ENCODE measurements around the gene MYLK. TPM values are rescaled to one million over a fixed set of nuclear protein-coding genes. Genes with fewer than 3 reads are reported as not detected.
A peak's percentile ranks its signal among the peaks of the same experiment; 100 is the strongest.

The MYLK gene
- total and polyA plus RNA-seq, 7 donors, result 3.2 to 13.7 (median 5.8) TPM

DNA sequence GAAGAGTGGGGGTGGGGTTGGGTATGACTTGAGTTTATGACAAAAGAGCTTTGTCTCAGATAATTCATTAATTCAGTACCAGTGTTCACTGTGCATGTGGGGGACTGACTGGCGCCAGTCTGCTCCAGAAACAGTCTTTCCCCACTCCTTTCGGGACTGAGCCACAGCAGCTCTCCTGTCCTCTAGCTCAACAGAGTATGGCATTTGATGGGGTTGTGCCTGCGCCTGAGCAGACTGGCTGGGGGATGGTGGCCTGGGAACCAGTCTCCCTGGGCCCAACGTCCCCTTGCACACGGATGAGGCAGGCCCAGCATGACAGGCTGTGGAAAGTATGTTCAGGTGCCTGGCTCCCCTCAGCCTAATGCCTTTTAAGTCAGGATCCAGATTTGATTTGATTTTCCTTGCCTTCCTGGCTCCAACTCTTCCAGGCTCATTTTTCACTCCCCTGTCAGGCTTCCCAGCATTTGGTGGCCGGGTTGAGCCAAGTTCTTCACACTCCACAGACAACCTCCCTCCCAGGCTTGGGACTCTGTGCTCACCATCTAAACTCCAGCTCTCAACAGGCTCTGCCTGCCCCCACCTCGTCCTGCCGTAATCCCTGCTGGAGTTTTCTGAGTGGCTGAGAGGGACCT lies 105.0 kb downstream of the MYLK start:
- Histone ChIP-seq H3K9me3 (no peaks in the 10 kb centered on the region), H3K4me1 (no peaks in the 10 kb centered on the region), H3K4me3 (no peak overlapping the region), H3K36me3 (ENCODE audit: insufficient read depth in 1 of 2, low read depth in 1 of 2) (no peaks in the 10 kb centered on the region), H3K27ac (no peak overlapping the region), H3K27me3 (ENCODE audit: insufficient read depth in 3 of 3, low read length in 2 of 3) (no peaks in the 10 kb centered on the region)
- intact Hi-C loops (cut with DNase I), result no loop called here
- ATAC-seq (peak in 2 of 4 donors; percentile 55 to 70), DNase-seq (no peak)
- 27 to 38% (median 29%) methylated on average over 8 of the region's 8 CpGs for WGBS, 3 donors
- TF ChIP-seq, protein P1, sequence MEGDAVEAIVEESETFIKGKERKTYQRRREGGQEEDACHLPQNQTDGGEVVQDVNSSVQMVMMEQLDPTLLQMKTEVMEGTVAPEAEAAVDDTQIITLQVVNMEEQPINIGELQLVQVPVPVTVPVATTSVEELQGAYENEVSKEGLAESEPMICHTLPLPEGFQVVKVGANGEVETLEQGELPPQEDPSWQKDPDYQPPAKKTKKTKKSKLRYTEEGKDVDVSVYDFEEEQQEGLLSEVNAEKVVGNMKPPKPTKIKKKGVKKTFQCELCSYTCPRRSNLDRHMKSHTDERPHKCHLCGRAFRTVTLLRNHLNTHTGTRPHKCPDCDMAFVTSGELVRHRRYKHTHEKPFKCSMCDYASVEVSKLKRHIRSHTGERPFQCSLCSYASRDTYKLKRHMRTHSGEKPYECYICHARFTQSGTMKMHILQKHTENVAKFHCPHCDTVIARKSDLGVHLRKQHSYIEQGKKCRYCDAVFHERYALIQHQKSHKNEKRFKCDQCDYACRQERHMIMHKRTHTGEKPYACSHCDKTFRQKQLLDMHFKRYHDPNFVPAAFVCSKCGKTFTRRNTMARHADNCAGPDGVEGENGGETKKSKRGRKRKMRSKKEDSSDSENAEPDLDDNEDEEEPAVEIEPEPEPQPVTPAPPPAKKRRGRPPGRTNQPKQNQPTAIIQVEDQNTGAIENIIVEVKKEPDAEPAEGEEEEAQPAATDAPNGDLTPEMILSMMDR (IDR thresholded peaks at IDR 0.05), result no peak

DNA sequence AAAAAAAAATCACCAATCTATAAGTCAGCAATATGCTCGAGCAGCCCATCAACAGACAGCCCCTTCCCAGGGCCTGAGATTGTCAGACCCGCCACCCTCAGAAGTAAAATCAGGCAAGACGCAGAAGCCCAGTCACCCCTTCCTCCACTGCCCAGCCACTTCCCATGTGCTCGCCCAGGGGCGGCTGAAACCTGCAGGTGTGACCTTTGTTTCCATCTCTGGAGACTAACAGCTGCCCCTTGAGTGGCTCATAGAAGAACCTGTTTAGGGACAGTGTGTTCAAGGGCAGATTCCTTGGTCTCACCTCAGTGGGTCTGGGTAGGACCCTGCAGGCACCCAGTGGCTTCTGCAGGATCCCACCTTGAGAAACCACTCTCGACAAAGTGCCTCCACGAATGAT lies 105.6 kb downstream of the MYLK start:
- H3K27ac ChIP-seq, result no peak overlapping the region
- H3K4me1 ChIP-seq, result no peaks in the 10 kb centered on the region
- WGBS, 3 donors, result 78 to 85% (median 79%) methylated on average over 7 of the region's 7 CpGs
- TF ChIP-seq, protein P1 (IDR thresholded peaks at IDR 0.05), result no peak
- ATAC-seq (no peak), DNase-seq (no peak)
- no peaks in the 10 kb centered on the region for H3K27me3 ChIP-seq (ENCODE audit: insufficient read depth in 3 of 3, low read length in 2 of 3)
- H3K36me3 ChIP-seq (ENCODE audit: insufficient read depth in 1 of 2, low read depth in 1 of 2), result no peaks in the 10 kb centered on the region
- H3K4me3 ChIP-seq, result no peak overlapping the region
- intact Hi-C loops (cut with DNase I), result no loop called here
- no peaks in the 10 kb centered on the region for H3K9me3 ChIP-seq

DNA sequence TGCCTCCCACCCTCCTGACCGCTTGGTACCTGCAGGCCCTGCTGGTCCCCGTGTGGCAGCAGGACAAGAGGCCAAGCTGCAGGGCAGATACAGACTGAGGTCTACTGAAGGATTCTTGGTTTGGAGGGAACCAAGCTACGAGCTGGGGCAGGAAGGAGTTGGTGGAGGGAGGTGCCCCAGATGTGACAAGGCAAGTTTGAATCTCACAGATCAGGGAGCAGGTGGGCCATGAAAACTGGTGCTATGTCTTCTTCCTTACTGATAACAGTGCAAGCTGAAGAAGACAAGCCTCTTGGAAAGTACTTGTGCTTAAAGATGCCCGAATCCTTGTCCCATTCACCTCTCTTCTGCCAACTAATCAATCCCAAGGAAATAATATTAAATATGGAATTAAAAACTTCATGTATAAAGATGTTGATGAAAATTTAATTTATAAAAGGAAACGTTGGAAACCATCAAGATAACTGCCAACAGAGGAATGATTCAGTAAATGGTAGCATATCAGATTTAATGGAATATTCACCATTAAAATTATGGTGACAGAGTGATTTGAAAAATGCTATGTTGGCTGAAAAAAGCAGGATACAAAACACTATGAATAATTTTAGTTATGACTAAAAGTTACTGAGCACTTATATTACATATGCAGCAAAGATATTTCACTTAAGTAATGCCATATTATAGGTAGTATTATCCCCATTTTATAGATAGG lies 107.9 kb downstream of the MYLK start:
- intact Hi-C loops (cut with DNase I), result loop anchor here in 1 of 2 donors (1.0 kb wide), 1 partner anchor 25 kb away; no protein-coding TSS in a partner anchor
- H3K27ac ChIP-seq, result no peak overlapping the region
- no peaks in the 10 kb centered on the region for H3K27me3 ChIP-seq (ENCODE audit: insufficient read depth in 3 of 3, low read length in 2 of 3)
- ATAC-seq (no peak), DNase-seq (no peak)
- WGBS, 3 donors, result 76 to 84% (median 79%) methylated on average over 5 of the region's 5 CpGs
- no peaks in the 10 kb centered on the region for H3K9me3 ChIP-seq
- H3K36me3 ChIP-seq (ENCODE audit: insufficient read depth in 1 of 2, low read depth in 1 of 2), result no peaks in the 10 kb centered on the region
- no peaks in the 10 kb centered on the region for H3K4me1 ChIP-seq
- no peak overlapping the region for H3K4me3 ChIP-seq
- TF ChIP-seq, protein P1 (IDR thresholded peaks at IDR 0.05), result no peak

DNA sequence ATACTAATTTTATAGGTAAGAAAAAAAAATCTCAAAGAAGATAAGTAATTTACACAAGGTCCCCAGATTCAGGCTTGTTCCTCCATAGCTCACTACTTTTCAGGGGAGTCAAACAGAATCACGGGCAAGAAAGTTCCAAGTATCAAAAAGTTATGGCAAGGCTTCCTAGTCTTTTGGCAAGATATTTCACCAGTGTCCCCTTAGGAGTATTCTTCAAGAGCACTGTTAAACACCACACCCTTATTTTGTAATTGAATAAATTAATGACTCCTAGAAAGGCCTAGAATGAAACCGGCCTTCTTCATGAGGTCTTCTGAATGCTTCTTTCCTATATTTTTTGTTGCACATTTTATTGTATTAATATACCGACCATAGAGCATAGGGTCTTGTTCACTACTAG lies 109.7 kb downstream of the MYLK start:
- DNase-seq (no peak), ATAC-seq (no peak)
- 75 to 92% (median 82%) methylated on average over 3 of the region's 3 CpGs for WGBS, 3 donors

More for the DNA sequence above, 109.7 kb downstream of the MYLK start:
- Histone ChIP-seq H3K4me1 (no peaks in the 10 kb centered on the region), H3K27me3 (ENCODE audit: insufficient read depth in 3 of 3, low read length in 2 of 3) (no peaks in the 10 kb centered on the region), H3K36me3 (ENCODE audit: insufficient read depth in 1 of 2, low read depth in 1 of 2) (no peaks in the 10 kb centered on the region), H3K4me3 (no peak overlapping the region), H3K9me3 (no peaks in the 10 kb centered on the region), H3K27ac (no peak overlapping the region)
- intact Hi-C loops (cut with DNase I), result no loop called here
- TF ChIP-seq, protein P1 (IDR thresholded peaks at IDR 0.05), result no peak
